ENCODE results near the gene WDR72. TPM values are rescaled to one million over a fixed set of nuclear protein-coding genes. Genes with fewer than 3 reads are reported as not detected.

WDR72 gene
- polyA plus RNA-seq, 1 donor from 2014 or later = 0.05 TPM

DNA sequence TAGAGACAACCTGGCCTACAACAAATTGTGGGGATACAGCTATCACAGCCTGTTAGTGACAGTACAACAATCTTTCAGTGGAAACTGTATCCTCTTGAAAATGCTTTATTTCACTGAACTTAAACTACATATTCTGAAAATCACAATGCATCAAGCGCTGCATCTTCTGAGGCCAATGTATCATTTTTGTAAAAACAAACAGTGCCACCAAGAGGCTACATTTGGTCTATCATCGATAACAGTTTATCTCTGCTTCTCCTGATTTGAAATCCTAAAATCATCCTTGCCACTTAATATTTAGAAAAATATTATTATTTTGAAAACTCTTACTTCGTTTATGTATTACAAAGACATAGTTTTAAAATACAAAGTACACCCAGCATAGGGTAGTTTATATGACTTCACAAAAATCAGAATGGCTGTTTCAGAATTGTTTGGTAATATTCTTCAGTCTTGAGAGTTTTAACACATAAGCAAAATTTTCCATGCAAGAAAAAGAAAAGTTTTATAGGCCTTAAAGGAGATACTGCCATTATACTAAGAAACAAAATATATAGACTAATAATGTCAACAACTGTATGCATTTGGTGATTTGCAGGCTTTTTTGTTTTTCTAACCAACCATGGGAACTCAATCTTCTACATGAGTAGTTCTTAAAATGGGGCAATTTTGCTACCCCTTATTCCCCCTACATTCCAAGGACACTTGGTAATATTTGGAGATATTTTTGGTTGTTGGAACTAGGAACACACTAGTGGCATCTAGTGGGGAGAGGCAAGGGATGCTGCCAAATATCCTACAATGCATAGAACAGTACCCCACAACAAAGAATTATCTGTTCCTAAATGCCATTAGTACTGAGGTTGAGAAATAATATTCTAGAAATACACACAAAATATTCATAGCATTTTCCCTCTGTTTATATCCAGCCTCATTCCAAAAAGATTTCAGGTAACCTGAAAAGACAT, 42.3 kb downstream of the WDR72 start:
- Histone ChIP-seq H3K4me3 (ENCODE audit: low read length) (no peak overlapping the region), H3K27me3 (ENCODE audit: insufficient read depth, low read depth, low read length) (no peaks in the 10 kb centered on the region), H3F3A (ENCODE audit: insufficient read depth, low read length, poor library complexity, severe bottlenecking) (no peaks in the 10 kb centered on the region), H3K9ac (ENCODE audit: low read length) (no peak overlapping the region), H3K9me3 (ENCODE audit: low read length) (no peaks in the 10 kb centered on the region), H3K4me2 (ENCODE audit: low read length) (no peak overlapping the region), H3K9me2 (ENCODE audit: insufficient read depth, low read length) (no peaks in the 10 kb centered on the region), H3K79me2 (replicated peaks; ENCODE audit: insufficient read depth, low read length) (no peaks in the 10 kb centered on the region), H3K27ac (ENCODE audit: low read length) (no peak overlapping the region), H3K36me3 (ENCODE audit: insufficient read depth, low read length) (no peaks in the 10 kb centered on the region), H4K20me1 (ENCODE audit: insufficient read depth) (no peaks in the 10 kb centered on the region), H2AFZ (ENCODE audit: low read depth, low read length) (no peak overlapping the region)
- TF ChIP-seq, protein P1, sequence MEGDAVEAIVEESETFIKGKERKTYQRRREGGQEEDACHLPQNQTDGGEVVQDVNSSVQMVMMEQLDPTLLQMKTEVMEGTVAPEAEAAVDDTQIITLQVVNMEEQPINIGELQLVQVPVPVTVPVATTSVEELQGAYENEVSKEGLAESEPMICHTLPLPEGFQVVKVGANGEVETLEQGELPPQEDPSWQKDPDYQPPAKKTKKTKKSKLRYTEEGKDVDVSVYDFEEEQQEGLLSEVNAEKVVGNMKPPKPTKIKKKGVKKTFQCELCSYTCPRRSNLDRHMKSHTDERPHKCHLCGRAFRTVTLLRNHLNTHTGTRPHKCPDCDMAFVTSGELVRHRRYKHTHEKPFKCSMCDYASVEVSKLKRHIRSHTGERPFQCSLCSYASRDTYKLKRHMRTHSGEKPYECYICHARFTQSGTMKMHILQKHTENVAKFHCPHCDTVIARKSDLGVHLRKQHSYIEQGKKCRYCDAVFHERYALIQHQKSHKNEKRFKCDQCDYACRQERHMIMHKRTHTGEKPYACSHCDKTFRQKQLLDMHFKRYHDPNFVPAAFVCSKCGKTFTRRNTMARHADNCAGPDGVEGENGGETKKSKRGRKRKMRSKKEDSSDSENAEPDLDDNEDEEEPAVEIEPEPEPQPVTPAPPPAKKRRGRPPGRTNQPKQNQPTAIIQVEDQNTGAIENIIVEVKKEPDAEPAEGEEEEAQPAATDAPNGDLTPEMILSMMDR (IDR thresholded peaks at IDR 0.05; ENCODE audit: poor library complexity, severe bottlenecking) = peak; percentile 74
- TF ChIP-seq TAF1 (IDR thresholded peaks at IDR 0.05; ENCODE audit: low read depth) = no peak
- no peak for TF ChIP-seq POLR2AphosphoS5 (IDR thresholded peaks at IDR 0.05)
- no peak for TF ChIP-seq EP300 (conservative IDR thresholded peaks at IDR 0.05; ENCODE audit: poor library complexity, severe bottlenecking)
- TF ChIP-seq EZH2 (IDR thresholded peaks at IDR 0.05; ENCODE audit: borderline replicate concordance, insufficient read depth, low read length, poor library complexity, severe bottlenecking) = no peak
- peak; percentile 84 for TF ChIP-seq SMC3 (conservative IDR thresholded peaks at IDR 0.05; ENCODE audit: poor library complexity)
- TF ChIP-seq, protein P2, sequence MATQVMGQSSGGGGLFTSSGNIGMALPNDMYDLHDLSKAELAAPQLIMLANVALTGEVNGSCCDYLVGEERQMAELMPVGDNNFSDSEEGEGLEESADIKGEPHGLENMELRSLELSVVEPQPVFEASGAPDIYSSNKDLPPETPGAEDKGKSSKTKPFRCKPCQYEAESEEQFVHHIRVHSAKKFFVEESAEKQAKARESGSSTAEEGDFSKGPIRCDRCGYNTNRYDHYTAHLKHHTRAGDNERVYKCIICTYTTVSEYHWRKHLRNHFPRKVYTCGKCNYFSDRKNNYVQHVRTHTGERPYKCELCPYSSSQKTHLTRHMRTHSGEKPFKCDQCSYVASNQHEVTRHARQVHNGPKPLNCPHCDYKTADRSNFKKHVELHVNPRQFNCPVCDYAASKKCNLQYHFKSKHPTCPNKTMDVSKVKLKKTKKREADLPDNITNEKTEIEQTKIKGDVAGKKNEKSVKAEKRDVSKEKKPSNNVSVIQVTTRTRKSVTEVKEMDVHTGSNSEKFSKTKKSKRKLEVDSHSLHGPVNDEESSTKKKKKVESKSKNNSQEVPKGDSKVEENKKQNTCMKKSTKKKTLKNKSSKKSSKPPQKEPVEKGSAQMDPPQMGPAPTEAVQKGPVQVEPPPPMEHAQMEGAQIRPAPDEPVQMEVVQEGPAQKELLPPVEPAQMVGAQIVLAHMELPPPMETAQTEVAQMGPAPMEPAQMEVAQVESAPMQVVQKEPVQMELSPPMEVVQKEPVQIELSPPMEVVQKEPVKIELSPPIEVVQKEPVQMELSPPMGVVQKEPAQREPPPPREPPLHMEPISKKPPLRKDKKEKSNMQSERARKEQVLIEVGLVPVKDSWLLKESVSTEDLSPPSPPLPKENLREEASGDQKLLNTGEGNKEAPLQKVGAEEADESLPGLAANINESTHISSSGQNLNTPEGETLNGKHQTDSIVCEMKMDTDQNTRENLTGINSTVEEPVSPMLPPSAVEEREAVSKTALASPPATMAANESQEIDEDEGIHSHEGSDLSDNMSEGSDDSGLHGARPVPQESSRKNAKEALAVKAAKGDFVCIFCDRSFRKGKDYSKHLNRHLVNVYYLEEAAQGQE (IDR thresholded peaks at IDR 0.05; ENCODE audit: borderline replicate concordance) = no peak
- no peak for TF ChIP-seq MXI1 (conservative IDR thresholded peaks at IDR 0.05; ENCODE audit: poor library complexity, severe bottlenecking)
- peak; percentile 87 for TF ChIP-seq RAD21 (conservative IDR thresholded peaks at IDR 0.05)

DNA sequence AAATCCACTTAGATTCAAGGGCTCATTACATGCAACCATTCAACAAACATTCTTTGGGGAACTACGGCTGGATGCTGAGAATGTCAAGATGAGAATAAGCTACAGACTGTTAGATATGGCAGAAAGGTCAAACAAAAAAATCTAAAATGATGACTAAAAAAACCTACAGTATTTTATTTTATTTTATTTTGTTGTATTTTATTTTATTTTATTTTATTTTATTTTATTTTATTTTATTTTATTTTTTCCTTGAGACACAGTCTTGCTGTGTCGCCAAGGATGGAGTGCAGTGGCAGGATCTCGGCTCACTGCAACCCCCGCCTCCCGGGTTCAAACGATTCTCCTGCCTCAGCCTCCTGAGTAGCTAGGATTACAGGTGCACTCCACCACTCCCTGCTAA, 46.2 kb downstream of the WDR72 start:
- no peak overlapping the region for H3K27ac ChIP-seq (ENCODE audit: low read length)
- no peak overlapping the region for H3K9ac ChIP-seq (ENCODE audit: low read length)
- H3K9me2 ChIP-seq (ENCODE audit: insufficient read depth, low read length) = no peaks in the 10 kb centered on the region
- H3K9me3 ChIP-seq (ENCODE audit: low read length) = no peaks in the 10 kb centered on the region
- TF ChIP-seq MXI1 (conservative IDR thresholded peaks at IDR 0.05; ENCODE audit: poor library complexity, severe bottlenecking) (no peak), POLR2AphosphoS5 (IDR thresholded peaks at IDR 0.05) (no peak), EP300 (conservative IDR thresholded peaks at IDR 0.05; ENCODE audit: poor library complexity, severe bottlenecking) (no peak), RAD21 (conservative IDR thresholded peaks at IDR 0.05) (no peak), SMC3 (conservative IDR thresholded peaks at IDR 0.05; ENCODE audit: poor library complexity) (no peak), EZH2 (IDR thresholded peaks at IDR 0.05; ENCODE audit: borderline replicate concordance, insufficient read depth, low read length, poor library complexity, severe bottlenecking) (no peak), TAF1 (IDR thresholded peaks at IDR 0.05; ENCODE audit: low read depth) (no peak)
- TF ChIP-seq, protein P2 (IDR thresholded peaks at IDR 0.05; ENCODE audit: borderline replicate concordance) = no peak
- TF ChIP-seq, protein P1 (IDR thresholded peaks at IDR 0.05; ENCODE audit: poor library complexity, severe bottlenecking) = no peak
- no peaks in the 10 kb centered on the region for H3K79me2 ChIP-seq (replicated peaks; ENCODE audit: insufficient read depth, low read length)
- H3K36me3 ChIP-seq (ENCODE audit: insufficient read depth, low read length) = no peaks in the 10 kb centered on the region
- H4K20me1 ChIP-seq (ENCODE audit: insufficient read depth) = no peaks in the 10 kb centered on the region
- no peaks in the 10 kb centered on the region for H3F3A ChIP-seq (ENCODE audit: insufficient read depth, low read length, poor library complexity, severe bottlenecking)
- H3K4me2 ChIP-seq (ENCODE audit: low read length) = no peak overlapping the region
- no peak overlapping the region for H2AFZ ChIP-seq (ENCODE audit: low read depth, low read length)
- H3K4me3 ChIP-seq (ENCODE audit: low read length) = no peak overlapping the region
- H3K27me3 ChIP-seq (ENCODE audit: insufficient read depth, low read depth, low read length) = no peaks in the 10 kb centered on the region

All from neural cell (in vitro differentiated cells).